Globus pallidus (tissue), 1 donor: ENCODE results near the gene MDGA2.

ENCODE experiments used
- DNase-seq: peaks from one replicate; pipeline ENCODE4 v3.0.0-alpha.2; 2015; ENCODE audit warnings: low spot score

The MDGA2 gene

DNA sequence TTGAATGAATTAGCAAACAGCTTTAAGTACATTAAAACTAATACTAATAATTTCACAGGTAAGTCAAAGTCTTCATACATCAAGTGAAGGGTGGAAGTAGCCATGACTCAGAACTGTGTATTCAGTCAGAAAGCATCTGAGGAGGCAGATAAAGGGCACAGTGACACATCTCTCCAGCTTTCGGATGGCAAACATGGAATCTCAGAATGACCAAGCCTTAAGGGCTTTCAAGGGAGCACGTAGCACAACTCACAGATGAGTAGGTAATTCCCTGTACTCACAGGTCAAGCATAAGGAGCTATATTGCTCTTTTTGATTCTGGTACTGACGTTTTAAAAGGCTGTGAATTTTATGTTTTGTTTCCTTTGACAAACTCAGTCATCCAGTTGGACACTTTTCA is 56.0 kb downstream of the MDGA2 start:
- DNase-seq = no peak

DNA sequence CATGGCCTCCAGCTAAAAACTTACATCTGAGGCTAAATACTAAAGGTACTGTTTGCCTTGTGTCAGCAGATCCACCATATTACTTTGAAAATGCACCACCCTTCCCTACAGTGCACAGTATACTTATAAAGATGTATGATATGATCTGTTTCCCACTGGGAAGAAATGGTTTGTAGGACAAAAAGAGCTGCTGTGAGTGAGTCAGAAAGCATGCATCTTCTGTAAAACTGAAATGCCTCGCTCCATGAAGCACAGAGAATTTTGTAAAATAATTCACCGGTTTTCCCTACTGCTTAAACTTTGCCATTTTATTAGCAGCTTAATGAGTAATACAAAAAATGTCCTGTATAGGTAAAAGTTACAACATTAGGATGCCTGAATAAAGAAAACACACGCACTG is 68.8 kb downstream of the MDGA2 start:
- no peak for DNase-seq

DNA sequence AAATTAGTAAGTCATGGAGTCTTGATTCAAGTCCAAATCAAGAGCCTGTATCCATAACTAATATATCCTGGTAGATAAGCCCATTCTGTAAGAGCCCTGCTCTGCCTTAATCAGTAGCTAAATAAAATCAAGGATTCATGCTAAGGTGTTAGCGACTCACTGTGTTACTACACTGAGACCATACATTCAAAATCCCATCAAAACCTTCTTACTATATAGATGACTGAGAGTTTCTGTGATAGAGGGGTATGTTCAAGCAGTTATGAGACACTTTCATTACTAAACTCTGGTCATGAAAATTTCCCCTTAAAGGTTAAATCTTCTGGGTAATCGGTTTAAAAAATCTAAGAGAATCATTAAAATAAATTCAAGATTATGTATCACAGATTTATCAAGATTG is 78.5 kb downstream of the MDGA2 start:
- no peak for DNase-seq

DNA sequence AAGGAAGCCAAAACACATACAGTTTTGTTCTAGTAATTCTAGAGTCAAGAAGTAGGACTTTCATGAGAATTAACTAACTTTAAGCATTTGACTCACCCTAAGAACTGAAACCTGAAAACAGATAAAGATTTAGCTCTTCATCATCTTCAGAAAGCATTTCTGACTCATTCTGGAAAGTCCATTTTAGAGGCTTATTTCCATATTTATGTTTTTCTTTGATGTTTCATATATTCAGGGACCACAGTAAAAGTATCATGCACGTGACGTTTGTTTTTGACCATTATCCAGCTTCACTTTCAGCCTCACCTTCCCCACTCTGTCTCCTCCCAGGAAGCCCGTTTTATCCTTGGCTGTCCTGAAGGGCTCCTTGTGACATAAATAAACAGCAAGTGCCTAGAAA is 79.2 kb downstream of the MDGA2 start:
- DNase-seq = no peak

DNA sequence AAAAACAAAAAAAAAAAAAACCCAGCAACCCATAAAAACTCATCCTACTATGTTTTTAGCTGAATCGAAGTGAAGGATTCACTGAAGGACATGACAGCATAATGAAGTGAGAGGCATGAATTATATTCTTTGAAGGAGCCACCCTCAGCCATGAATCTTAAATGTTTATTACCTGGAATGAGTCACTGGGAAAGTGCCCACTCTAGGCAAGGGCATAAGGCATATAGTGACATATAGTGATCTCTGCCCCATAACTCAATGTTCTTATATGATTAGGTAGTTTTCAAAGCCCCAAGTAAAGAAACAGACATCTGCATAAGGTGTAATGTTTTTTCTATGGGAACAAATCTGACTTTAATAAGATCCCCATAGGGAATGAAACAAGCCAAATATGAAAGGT is 79.9 kb downstream of the MDGA2 start:
- no peak for DNase-seq

GRCh38 chr14:47590767-47591495 is 84.5 kb downstream of the MDGA2 start:
- no peak for DNase-seq

- no peak for DNase-seq
These were observed 90.0 kb downstream of the MDGA2 start for GRCh38 chr14:47585447-47585846.

GRCh38 chr14:47567273-47567672 is 108.1 kb downstream of the MDGA2 start:
- no peak for DNase-seq

- no peak for DNase-seq
These were observed 117.5 kb downstream of the MDGA2 start for GRCh38 chr14:47557894-47558293.

GRCh38 chr14:47555333-47555732 is 120.1 kb downstream of the MDGA2 start:
- no peak for DNase-seq

GRCh38 chr14:47549886-47550285 is 125.5 kb downstream of the MDGA2 start:
- no peak for DNase-seq

DNA sequence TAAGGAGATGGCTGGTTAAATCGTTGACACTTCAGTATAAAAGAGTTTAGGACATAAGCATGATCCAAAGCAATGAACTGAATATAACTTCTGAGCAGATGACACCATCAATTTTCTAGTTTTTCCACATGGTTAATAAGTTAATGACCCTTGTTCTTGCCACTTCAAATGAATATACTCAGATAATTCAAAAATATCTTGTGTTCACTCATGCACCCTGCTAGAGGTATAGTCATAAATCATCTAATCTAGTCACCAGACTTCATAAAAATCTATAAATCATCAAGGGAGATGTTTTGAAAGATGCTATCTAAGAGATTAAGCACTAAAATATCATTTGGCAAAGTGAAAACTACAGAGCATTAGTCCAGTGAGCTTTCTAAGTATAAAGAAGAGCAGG is 131.9 kb downstream of the MDGA2 start:
- DNase-seq = no peak

- DNase-seq = no peak
These were observed 133.7 kb downstream of the MDGA2 start for GRCh38 chr14:47541662-47542061.

GRCh38 chr14:47539031-47539461 is 136.4 kb downstream of the MDGA2 start:
- peak; percentile 43 for DNase-seq

GRCh38 chr14:47536341-47536740 is 139.1 kb downstream of the MDGA2 start:
- no peak for DNase-seq

GRCh38 chr14:47526591-47527244 is 148.7 kb downstream of the MDGA2 start:
- DNase-seq = no peak

GRCh38 chr14:47524524-47524923 is 150.9 kb downstream of the MDGA2 start:
- no peak for DNase-seq

DNA sequence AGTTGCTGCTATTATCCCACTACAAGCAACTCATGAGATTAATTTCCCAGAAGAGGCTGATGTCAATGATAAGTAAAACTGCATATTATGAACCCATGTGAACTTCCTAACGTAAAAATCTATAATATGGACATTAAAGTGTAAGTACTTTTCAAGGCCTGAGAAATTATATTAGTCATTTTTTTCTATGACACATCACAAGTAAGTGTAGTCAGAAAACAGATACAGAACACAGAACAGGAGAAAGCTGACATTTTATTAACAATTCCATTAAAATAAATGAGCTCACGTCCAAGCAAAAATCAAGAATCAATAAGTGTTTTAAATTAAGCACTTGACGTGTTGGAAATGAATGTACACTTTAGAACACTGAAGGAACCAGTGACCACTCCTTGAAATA is 155.0 kb downstream of the MDGA2 start:
- DNase-seq = no peak

GRCh38 chr14:47511829-47512228 is 163.6 kb downstream of the MDGA2 start:
- DNase-seq = no peak

- no peak for DNase-seq
These were observed 165.4 kb downstream of the MDGA2 start for GRCh38 chr14:47509957-47510356.

DNA sequence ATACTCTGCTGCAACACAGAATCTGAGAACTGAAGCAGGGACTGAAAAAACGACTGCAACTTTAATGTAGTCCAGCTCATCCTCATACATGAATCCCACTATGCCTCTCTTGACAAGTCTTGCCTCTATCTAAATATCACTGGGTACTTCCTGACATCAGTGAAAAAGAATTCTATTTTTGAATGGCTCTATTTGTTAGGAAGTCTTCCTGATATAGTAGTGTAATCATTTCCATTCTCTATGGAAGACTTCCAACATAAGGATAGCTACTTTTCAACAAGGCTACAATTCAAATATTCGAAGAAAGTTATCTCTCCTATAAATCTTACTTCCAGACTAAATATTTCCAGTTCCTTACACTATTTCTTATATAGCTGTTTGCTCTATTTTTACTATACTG is 167.5 kb downstream of the MDGA2 start:
- no peak for DNase-seq

DNA sequence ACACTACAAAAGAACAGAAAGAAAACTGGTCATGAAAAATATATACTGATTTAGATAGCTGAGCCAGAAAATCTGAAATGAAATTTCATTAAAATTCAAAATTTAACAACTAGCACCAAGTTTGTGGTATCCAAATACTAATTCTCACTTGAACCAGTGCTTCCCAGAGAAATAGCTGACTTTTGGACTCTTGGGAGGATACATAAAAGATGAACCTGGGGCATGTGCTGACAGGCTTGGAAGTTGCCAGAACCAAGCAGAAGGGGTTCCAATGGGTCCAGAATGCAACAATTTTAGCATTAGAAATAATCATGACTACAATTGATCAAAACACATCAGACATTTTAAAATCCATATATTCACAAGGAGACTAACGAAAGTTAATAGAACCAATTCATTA is 175.0 kb downstream of the MDGA2 start:
- DNase-seq = no peak

GRCh38 chr14:47490766-47491165 is 184.6 kb downstream of the MDGA2 start:
- no peak for DNase-seq

DNA sequence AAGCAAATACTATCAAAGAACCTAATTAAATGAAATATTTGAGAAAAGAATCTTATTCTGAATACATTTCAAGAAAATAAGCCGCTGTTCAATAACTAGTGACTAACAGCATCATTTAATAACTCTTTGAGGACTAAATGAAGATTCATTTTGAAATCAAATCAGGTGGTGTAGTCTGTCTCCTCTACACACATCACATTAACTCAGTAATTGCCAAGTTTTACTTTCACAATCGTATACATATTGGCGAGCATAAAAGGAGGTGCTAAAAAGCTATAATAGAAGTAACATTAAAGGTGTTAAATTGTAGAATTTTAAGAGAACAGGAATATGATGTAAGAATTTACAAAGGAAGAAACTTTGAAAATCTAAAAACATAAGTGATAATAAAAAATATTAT is 185.1 kb downstream of the MDGA2 start:
- no peak for DNase-seq
